HG03103 (cell line): ENCODE results near the gene POLR1E.
"Not testable (repeated sequence)": the region's sequence is repeated elsewhere in the genome, so short reads cannot be mapped to it uniquely, and the experiment has no call there.

ENCODE experiments used
- ATAC-seq: cut with Tn5 transposase; IDR thresholded peaks from one replicate; pipeline ENCODE4 v1.9.1; 2021; ENCODE audit warnings: low read depth; ENCODE audit not compliant: unreplicated experiment

Gene POLR1E

DNA sequence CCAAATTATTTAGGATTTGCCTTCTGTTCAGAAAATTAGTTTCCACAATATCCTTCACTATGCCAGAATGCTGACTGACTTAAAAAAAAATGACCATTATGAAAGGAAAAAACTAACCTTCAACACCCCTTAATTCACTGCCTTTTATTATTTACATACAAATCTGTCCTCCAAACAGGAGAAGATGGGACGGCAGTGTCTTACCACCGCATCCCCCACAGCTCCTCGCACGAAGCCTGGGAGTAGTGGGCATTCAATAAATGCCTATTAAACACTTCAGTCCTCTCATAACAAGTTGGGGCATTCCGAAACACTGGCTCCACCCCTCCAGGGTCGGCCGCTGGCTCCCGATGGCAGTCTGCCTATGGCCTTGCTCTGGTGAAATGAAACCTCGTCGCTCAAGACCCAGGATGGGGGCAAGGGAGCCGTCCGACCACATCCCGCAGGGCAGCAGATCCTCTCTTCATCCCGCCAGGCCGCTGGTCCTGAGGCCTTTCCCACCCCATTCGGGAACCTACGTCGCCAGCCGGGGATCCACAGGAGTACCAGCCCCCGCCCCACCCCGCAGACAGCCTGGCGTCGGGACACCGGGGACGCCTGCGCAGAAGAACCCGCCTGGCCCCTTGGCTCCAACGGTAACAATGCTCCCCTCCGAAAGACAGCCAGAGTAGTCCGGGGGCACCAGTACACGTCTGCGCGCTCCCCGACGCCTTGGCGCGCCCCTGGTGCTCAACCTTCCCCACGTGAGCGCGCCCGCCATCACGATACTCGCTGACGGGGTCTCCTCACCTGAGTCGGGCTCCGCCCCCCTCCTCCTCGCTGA is 21.1 kb upstream of the POLR1E start:
- peak; percentile 36 for ATAC-seq

DNA sequence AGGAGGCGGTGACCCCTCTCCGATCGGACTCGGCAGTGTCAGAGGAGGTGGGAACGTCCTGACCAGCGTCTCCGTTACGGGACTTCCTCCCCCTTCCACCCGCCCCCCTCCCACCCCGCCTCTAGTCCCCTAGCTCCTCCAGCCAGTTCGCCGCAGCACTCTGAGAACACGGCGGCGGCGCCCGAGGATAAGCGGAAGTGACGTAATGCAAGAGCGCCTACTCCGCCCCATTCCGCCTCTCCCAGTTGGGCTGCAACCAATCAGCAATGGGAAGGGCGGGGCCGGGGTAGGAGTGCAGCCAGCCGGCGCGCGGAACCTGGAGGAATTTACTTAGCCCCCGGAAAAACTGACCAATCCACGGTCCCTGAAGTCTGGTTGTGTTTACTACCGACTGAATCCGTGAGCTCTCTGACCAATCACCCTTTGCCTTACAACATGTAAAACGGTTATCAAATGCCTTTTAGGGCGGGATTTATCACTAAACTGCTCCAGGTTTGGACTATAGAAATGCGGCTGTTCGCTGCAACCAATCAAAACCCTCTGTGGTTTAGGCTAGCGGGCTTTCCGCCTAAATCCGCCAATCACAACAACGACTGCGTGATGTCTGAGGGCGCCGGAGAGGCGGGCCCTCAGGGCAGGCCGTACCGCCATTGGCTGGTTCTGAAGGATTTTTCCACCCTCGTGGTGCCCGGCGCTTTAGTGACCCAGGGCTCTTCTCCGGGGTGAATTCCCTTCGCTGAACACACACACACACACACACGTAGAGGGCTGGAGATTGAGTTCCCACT is 20.3 kb upstream of the POLR1E start, which contains the start of gene ZBTB5:
Gene ZBTB5 (minus strand): TSS at position 202 of the 788 bp plus-strand sequence. CDS start 22,899 bp downstream, outside the sequence.
- peak; percentile 59 for ATAC-seq

DNA sequence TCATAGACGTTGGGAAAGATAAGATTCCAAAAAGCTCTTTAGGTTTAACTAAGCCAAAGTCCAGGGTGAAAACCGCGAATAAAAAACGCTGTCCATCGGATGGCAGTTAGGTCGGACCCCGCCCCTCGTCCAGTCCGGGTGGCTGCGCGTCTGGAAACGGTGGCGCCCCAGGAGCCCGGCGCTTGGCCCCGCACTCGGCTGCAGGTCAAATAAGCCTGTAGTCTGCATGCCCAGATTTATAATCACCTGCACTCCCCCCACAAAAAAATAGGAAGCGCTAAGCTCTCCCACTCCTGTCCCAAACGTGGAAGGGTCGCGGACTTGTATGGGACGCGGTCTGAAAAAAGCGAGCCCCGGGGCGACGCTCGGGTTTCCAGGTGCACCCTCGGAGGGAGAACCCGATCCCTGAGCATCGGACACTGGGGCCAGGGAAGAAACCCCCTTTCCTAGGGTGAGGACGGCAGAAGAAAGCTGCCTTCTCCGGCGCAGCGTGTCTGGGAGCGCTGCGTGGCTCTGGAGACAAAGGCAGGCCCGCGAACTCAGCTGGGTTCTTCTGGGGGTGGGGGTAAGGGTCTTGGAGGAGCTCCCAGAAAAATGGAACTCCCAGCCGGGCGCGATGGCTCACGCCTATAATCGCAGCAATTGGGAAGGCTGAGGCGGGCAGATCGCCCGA is 19.6 kb upstream of the POLR1E start:
- no peak for ATAC-seq

DNA sequence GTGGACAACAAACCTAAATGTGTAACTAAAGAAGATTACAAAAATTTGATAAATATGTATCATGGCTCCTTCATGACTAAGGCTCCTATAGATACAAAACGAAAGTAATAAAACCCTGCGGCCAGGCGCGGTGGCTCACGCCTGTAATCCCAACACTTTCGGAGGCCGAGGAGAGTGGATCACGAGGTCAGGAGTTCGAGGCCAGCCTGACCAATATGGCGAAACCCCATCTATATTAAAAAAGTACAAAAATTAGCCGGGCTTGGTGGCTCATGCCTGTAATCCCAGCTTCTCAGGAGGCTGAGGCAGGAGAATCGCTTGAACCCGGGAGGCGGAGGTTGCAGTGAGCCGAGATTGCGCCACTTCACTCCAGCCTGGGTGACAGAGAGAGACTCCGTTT is 18.2 kb upstream of the POLR1E start:
- not testable (repeated sequence) for ATAC-seq

DNA sequence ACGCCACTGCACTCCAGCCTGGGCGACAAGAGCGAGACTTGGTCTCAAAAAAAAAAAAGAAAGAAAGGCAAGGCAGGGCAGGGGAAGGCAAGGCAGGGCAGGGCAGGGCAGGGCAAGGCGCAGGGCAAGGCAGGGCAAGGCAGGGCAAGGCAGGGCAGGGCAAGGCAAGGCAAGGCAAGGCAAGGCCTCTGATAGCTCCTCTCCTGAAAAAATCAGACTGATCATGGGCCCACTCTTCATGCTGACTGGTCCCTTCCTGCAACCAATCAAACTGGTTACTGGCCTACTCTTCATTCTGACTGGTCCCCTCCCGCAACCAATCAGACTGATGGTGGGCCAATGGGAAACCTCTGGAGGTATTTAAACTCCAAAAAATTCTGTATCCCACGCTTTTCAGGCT is 17.1 kb upstream of the POLR1E start:
- ATAC-seq, result no peak

DNA sequence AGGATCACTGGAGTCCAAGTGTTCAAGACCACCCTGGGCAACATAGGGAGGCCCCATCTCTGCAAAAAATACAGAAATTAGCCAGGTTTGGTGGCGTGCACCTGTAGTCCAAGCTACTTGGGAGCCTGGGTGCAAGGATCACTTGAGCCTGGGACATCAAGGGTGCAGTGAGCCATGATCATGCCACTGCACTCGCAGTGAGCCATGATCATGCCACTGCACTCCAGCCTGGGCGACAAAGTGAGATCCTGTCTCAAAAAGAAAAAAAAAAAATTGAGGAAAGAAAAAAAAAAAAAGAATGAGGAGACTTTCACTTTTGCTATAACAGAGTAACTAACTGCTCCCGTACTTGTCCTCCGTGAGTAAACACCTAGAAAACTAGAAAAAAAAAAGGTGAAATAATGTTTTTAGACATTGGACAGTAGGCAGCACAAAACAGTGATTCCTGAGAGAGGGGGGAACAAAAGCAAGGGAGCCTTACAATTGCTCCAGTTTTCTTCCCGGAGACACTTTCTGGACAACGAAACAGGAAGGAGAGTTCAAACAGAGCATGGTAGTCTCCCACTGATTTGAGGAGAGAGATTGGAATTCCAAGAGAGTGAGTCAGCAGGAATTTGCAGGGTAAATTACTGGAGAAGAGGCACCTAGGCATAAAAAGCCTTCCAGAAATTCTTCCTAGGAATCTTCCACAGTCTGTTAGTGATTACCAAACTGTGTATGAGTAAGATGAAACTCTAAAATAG is 13.6 kb upstream of the POLR1E start:
- no peak for ATAC-seq

DNA sequence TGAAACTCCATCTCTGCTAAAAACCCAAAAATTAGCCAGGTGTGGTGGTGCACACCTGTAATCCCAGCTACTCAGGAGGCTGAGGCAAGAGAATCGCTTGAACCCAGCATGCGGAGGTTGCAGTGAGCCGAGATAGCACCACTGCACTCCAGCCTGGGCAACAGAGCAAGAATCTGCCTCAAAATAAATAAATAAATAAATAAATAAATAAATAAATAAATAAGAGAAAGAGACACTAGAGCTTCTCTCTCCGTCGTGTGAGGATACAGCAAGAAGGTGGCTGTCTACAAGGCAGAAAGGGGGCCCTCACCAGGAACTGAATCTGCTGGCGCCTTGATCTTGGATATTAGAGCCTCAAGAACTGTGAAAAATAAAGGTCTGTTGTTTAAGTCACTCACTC is 11.8 kb upstream of the POLR1E start:
- not testable (repeated sequence) for ATAC-seq

DNA sequence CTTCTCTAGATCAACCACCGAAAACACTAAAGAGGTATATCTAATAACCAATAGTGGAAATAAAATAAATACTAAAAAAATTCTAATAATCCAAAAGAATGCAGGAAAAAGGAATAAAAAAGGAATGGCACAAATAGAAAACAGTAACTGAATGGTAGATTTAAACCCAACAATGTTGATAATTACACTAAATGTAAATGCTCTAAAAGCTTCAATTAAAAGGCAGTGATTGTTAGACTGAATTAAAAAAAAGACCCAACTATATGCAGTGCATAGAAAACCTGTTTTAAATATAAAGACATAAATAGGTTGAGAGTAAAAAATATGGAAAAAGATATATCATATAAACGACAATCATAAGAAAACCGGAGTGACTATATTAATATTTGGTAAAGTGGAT is 11.3 kb upstream of the POLR1E start:
- ATAC-seq, result no peak

DNA sequence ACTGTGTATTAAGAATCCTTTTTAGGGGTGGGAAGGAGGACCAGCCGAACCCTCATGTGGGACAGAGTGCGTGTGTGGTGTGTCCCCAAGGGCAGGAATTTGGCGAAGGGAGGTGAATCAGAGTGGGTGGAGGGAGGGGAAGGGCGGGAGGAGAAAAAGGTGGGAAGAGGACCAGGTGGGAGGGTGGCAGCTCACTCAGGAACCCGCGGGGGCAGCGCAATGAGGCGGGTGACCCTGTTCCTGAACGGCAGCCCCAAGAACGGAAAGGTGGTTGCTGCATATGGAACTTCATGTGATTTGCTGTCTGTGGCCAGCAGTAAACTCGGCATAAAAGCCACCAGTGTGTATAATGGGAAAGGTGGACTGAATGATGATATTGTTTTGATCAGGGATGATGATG is 8.8 kb upstream of the POLR1E start:
- no peak for ATAC-seq

DNA sequence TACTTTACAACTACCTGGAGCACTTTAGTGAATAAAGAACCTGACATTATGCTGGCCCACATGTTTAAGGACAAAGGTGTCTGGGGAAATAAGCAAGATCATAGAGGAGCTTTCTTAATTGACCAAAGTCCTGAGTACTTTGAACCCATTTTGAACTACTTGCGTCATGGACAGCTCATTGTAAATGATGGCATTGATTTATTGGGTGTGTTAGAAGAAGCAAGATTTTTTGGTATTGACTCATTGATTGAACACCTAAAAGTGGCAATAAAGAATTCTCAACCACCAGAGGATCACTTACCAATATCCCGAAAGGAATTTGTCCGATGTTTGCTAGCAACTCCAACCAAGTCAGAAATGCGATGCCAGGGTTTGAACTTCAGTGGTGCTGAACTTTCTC is 8.3 kb upstream of the POLR1E start:
- ATAC-seq, result not testable (repeated sequence)

DNA sequence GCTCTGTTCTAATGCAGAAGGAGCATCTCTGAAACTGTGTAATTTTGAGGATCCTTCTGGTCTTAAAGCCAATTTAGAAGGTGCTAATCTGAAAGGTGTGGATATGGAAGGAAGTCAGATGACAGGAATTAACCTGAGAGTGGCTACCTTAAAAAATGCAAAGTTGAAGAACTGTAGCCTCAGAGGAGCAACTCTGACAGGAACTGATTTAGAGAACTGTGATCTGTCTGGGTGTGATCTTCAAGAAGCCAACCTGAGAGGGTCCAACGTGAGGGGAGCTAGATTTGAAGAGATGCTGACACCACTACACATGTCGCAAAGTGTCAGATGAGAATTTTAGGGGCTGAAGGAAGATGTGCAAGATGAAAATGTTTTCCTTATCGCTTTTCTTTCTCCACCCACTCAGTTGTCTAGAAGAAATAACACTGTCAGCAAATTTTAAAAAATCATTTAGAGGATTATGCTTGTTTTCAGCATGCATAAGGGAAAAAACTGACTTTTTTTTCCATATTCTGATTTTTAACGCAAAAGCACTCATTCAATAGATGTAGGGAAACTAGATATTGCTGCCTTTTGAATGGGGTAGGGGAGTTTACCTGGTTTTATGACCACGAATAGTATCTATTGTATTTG is 7.6 kb upstream of the POLR1E start:
- not testable (repeated sequence) for ATAC-seq

DNA sequence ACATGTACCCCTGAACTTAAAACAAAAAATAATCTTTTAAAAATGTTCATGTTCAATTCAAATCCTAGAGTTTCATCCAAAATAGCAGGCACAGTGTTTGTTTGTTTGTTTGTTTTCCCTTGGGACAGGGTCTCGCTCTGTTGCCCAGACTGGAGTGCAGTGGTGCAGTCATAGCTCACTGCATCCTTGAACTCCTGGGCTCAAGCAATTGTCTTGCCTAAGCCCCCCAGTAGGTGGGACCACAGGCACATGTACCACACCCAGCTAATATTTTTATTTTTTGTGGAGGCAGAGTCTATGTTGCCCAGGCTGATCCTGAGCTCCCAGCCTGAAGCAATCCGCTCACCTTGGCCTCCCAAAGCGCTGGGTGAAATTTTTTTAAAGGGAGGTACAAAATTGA is 5.0 kb upstream of the POLR1E start:
- ATAC-seq, result no peak

DNA sequence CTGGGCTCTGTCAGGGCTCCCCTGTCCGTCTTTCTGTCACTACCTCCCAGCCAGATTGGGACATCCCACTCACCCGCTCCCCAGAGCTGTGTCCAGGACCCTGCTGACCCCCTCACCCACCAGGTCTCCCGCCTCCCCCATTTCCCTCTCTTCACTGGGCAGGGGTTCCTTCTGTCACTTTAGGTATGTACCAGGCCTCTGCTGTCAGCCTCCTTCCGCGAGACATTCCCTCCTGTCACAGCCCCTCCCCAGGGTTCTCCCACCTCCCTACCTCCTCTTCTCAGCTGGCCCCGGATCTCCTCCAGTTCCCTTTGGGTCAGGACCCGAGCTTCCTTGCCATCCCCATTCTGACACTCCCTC is 488 bp downstream of the POLR1E start:
- no peak for ATAC-seq

DNA sequence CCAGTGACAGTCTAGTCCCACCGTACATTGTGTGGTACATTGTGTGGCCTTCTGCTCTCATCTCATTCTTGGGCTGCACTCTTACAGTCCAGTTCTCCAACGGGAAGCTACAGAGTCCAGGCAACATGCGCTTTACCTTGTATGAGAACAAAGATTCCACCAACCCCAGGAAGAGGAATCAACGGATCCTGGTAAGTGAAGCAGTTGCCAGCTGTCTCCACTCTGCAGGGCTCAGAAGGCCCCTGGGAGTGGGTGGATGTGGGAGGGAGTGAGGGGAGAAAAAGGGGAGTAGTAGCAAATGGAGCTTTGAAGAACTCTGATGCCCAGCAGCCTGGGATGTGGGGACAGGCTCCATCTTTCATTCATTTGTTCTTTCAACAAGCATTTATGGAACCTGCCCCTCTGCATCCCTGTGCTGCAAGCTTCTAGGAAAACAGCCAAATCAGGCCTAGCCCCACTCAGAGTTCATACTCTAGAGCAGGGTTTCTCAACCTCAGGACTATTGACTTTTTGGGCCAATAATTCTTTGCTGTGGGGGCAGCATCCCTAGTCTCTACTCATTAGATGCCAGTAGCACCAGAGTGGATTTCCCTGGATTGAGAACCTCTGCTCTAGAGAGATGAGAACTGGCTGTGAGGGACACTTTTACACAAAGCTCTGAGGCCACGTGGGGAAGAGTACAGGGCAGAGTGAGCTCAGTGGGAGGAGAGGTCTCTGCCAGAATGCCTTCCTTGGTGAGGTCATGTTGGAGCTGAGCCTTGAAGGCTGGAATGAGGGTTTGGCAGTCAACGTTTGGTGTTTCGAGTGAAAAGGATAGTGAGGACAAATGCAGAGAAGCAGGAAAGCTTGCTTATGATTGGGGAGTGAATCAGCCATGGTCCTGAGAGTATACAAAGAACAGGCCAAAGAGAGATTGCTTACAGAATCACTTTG is 1.1 kb downstream of the POLR1E start:
- no peak for ATAC-seq

DNA sequence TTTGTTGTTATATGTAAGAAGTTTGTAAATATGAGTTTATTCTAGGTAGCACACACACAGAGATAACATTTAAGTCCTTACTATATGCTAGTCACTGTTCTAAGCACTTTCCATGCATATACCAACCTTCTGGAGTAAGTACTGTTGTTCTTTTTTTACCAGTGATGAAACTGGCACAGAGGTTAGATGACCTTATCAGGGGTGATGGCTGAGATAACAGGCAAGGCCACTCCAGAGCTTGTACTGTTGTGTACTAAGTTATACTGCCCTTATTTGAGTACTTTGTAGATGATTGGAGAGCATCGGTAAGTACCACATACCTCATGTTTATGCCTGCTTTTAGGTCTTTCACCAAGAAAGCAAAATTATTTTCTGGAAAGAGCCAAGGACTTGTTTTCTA is 6.2 kb downstream of the POLR1E start:
- no peak for ATAC-seq

DNA sequence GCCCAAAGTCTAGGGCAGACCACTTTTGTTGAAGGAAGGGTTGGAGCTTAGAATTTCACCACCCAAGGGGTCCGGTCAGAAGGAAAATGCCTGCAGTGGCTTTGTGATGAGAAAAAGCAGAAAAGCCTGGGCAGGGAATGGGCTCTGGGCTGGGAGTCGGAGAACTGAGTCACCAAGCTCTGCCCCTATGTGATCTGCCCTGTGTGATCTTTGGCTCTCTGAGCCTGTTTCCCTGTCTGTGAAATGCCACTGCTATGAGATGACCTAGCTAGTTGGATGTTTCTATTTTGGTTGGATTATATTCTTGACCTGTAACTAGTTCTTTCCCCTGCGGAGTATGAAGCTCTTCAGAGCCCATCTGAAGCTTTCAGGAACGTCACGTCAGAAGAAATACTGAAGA is 9.8 kb downstream of the POLR1E start:
- no peak for ATAC-seq

DNA sequence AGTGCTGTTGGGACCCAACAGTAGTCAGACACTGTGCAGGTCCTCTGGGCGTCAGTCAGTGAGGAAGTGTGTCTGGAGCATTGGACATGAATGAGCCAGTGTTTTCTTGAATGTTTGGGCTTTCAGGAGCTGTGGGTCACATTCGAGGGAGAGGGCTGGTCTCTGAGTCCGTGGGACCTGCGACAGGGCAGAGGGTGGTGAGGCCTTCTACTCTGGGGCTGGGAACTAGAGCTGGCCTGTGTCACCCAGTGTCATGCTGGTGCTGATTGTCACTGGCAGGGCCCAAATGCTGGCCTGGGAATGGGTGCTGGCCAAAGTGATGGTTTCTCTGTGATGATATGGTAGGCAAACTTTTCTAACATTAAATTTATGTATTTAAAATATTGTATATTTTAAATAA is 10.3 kb downstream of the POLR1E start:
- no peak for ATAC-seq

DNA sequence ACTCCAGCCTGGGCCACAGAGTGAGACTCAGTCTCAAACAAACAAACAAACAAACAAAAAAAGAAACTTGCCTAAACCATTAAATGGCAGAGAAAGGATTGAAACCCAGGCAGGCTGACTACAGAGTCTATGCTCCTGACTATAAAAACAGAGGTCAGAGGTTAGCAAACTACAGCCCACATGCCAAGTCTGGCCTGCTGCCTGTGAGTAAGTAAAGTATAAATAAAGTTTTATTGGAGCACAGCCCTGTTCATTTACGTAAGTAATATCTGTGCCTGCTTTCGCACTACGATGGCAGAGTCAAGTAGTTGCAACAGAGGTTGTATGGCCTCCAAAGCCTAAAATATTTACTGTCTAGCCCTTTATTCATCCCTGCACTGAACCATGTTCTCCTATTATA is 11.6 kb downstream of the POLR1E start:
- ATAC-seq, result no peak

DNA sequence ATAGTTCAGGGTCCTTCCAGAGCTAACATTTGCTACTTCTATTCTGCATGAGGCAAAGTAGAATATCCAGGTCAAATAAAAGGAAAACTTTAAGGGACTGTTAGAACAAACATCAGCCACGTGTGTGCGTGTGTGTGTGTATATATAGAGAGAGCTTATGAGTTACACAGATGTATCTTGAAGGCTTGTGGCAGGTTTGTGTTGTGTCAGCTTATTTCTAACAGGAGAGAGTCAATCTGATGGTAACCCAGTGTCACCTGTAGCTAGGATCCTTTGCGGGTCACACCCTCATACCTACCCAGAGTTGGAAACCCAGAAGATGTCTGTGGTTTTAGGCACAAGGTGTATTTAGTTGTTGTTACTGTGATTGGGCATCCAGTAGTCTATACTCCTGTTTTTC is 12.7 kb downstream of the POLR1E start:
- no peak for ATAC-seq
